Neural progenitor cell (in vitro differentiated cells): ENCODE results near the gene NOTCH4.
"Not testable (repeated sequence)": the region's sequence is repeated elsewhere in the genome, so short reads cannot be mapped to it uniquely, and the experiment has no call there.

ENCODE experiments used
- EZH2 ChIP-seq: fragments of 200-600 bp; sonication (generic); IDR thresholded peaks from 2 replicates; pipeline ENCODE4 v1.6.1; 2017; ENCODE audit warnings: antibody characterized with exemption, mild to moderate bottlenecking, moderate library complexity
- TF ChIP-seq, protein P1 (sequence below): fragments of 200-600 bp; sonication (generic); IDR thresholded peaks from 2 replicates; pipeline ENCODE4 v1.5.1; 2017; ENCODE audit warnings: antibody characterized with exemption, mild to moderate bottlenecking

DNA sequence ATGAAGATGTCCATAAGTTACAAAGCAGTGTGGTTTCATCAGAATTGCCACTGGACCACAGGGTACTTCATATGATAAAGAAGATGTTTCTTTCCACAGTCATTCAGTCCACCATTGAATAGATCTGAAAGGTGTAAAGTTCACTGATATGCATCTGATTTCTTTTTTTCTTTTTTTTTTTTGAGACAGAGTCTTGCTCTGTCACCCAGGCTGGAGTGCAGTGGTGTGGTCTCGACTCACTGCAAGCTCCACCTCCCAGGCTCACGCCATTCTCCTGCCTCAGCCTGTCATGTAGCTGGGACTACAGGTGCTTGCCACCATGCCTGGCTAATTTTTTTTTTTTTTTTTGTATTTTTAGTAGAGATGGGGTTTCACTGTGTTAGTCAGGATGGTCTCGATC is 44.6 kb upstream of the NOTCH4 start:
- not testable (repeated sequence) for TF ChIP-seq EZH2
- TF ChIP-seq, protein P1, sequence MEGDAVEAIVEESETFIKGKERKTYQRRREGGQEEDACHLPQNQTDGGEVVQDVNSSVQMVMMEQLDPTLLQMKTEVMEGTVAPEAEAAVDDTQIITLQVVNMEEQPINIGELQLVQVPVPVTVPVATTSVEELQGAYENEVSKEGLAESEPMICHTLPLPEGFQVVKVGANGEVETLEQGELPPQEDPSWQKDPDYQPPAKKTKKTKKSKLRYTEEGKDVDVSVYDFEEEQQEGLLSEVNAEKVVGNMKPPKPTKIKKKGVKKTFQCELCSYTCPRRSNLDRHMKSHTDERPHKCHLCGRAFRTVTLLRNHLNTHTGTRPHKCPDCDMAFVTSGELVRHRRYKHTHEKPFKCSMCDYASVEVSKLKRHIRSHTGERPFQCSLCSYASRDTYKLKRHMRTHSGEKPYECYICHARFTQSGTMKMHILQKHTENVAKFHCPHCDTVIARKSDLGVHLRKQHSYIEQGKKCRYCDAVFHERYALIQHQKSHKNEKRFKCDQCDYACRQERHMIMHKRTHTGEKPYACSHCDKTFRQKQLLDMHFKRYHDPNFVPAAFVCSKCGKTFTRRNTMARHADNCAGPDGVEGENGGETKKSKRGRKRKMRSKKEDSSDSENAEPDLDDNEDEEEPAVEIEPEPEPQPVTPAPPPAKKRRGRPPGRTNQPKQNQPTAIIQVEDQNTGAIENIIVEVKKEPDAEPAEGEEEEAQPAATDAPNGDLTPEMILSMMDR: not testable (repeated sequence)
